A549 (cell line): ENCODE results near the gene ME2. TPM values are rescaled to one million over a fixed set of nuclear protein-coding genes. Genes with fewer than 3 reads are reported as not detected.

Experiments used
- ATAC-seq, 2 experiments: fragments of 200-7000 bp in 1 of 2; fragments of >200 bp in 1 of 2; cut with Nextera tagmentation in 1 of 2; cut with Tn5 transposase in 1 of 2; 3 replicates each; pipeline versions ENCODE4 v1.8.0 to v1.9.1; 2018 to 2020; ENCODE audit warnings: mild to moderate bottlenecking in 1 of 2, moderate library complexity in 1 of 2
- CTCF ChIA-PET: fragments of 300-600 bp; sonication (Branson Sonifier 250); formaldehyde crosslinking; extraction: SDS; loops from one replicate; lab custom pipeline; 2021; ENCODE audit warnings: antibody characterized with exemption, inconsistent platforms; lab: Yijun Ruan, JAX
- POLR2A ChIA-PET: fragments of 350-600 bp; formaldehyde crosslinking; extraction: SDS; loops from one replicate; lab custom pipeline; 2021; ENCODE audit warnings: antibody characterized with exemption, inconsistent platforms; lab: Yijun Ruan, JAX
- DNase-seq, 2 experiments: peaks; one replicate each; pipeline versions ENCODE4 v3.0.0 to v3.0.0-alpha.2; 2011 to 2016; ENCODE audit warnings: low read depth in 1 of 2, low spot score in 1 of 2
- FAIRE-seq: peaks from 2 replicates; lab custom pipeline; 2011; peaks lifted over from hg19 to GRCh38; lab: Jason Lieb, UNC
- H3K27ac ChIP-seq, 2 experiments: fragments of >200 bp; sonication (Bioruptor Twin); formaldehyde crosslinking; 3 replicates each; pipeline ENCODE4 v1.5.1; 2016 to 2017
- H3K4me1 ChIP-seq: fragments of >200 bp; sonication (Bioruptor Twin); formaldehyde crosslinking; 3 replicates; pipeline ENCODE4 v1.6.1; 2016
- H3K4me2 ChIP-seq: fragments of >200 bp; sonication (Bioruptor Twin); formaldehyde crosslinking; 3 replicates; pipeline ENCODE4 v1.6.1; 2016
- H3K4me3 ChIP-seq: fragments of >200 bp; sonication (Bioruptor Twin); formaldehyde crosslinking; 3 replicates; pipeline ENCODE4 v1.5.1; 2016
- H3K9me3 ChIP-seq: fragments of >200 bp; sonication (Bioruptor Twin); formaldehyde crosslinking; 3 replicates; pipeline ENCODE4 v1.6.1; 2016
- ATOH8 ChIP-seq: fragments of 250-450 bp; sonication (Bioruptor Pico); IDR thresholded peaks from 2 replicates; pipeline ENCODE4 v1.5.0; 2020; ENCODE audit warnings: low read depth, mild to moderate bottlenecking, moderate library complexity
- BCL3 ChIP-seq: fragments of >200 bp; sonication (Bioruptor Twin); formaldehyde crosslinking; IDR thresholded peaks from 3 replicates; pipeline ENCODE4 v1.6.1; 2016
- CHD4 ChIP-seq: fragments of 200-600 bp; sonication (generic); IDR thresholded peaks from 2 replicates; pipeline ENCODE4 v1.6.1; 2016; ENCODE audit warnings: antibody characterized with exemption, mild to moderate bottlenecking, borderline replicate concordance
- CTCF ChIP-seq: fragments of >200 bp; sonication (Bioruptor Twin); formaldehyde crosslinking; IDR thresholded peaks from 3 replicates; pipeline ENCODE4 v1.5.1; 2016
- EHF ChIP-seq: fragments of 250-450 bp; sonication (Bioruptor Pico); IDR thresholded peaks from 2 replicates; pipeline ENCODE4 v1.5.0; 2020; ENCODE audit warnings: mild to moderate bottlenecking
- EHMT2 ChIP-seq: fragments of 200-600 bp; sonication (generic); IDR thresholded peaks from 2 replicates; pipeline ENCODE4 v1.6.1; 2016; ENCODE audit warnings: antibody characterized with exemption, low read depth, mild to moderate bottlenecking, moderate library complexity
- ELK1 ChIP-seq: fragments of 150-350 bp; IDR thresholded peaks from 2 replicates; pipeline ENCODE4 v1.6.1; 2014; ENCODE audit warnings: low read depth, mild to moderate bottlenecking, low read length
- EP300 ChIP-seq, 2 experiments: fragments of >200 bp; sonication (Bioruptor Twin); formaldehyde crosslinking; IDR thresholded peaks; 2 replicates in 1 of 2; 3 replicates in 1 of 2; pipeline ENCODE4 v1.6.1; 2016 to 2017
- FOSB ChIP-seq: fragments of 250-450 bp; sonication (Bioruptor Pico); IDR thresholded peaks from 2 replicates; pipeline ENCODE4 v1.5.0; 2020; ENCODE audit warnings: mild to moderate bottlenecking, moderate library complexity
- GATA3 ChIP-seq: IDR thresholded peaks from 2 replicates; pipeline ENCODE4 v1.6.1; 2012; ENCODE audit warnings: borderline replicate concordance
- HEYL ChIP-seq: fragments of 250-450 bp; sonication (Bioruptor Pico); IDR thresholded peaks from 2 replicates; pipeline ENCODE4 v1.8.0; 2021; ENCODE audit warnings: mild to moderate bottlenecking, moderate library complexity
- HOXA7 ChIP-seq: fragments of 250-450 bp; sonication (Bioruptor Pico); IDR thresholded peaks from 2 replicates; pipeline ENCODE4 v1.5.0; 2020; ENCODE audit warnings: mild to moderate bottlenecking, moderate library complexity
- HOXB13 ChIP-seq: fragments of 250-450 bp; sonication (Bioruptor Pico); IDR thresholded peaks from 2 replicates; pipeline ENCODE4 v1.5.0; 2020; ENCODE audit warnings: low read depth, mild to moderate bottlenecking, moderate library complexity
- KDM1A ChIP-seq: fragments of 200-600 bp; sonication (generic); IDR thresholded peaks from 2 replicates; pipeline ENCODE4 v1.6.1; 2016; ENCODE audit warnings: low read depth, mild to moderate bottlenecking
- RAD21 ChIP-seq, 2 experiments: fragments of >200 bp in 1 of 2; sonication (Bioruptor Twin) in 1 of 2; formaldehyde crosslinking in 1 of 2; IDR thresholded peaks in 1 of 2; conservative IDR thresholded peaks in 1 of 2; 2 replicates in 1 of 2; 3 replicates in 1 of 2; pipeline ENCODE4 v1.6.1; 2012 to 2018; ENCODE audit warnings: inconsistent platforms in 1 of 2
- RCOR1 ChIP-seq: fragments of 150-350 bp; IDR thresholded peaks from 2 replicates; pipeline ENCODE4 v1.6.1; 2014; ENCODE audit warnings: antibody characterized with exemption, low read length, low read depth
- SMC3 ChIP-seq: fragments of >200 bp; sonication (Bioruptor Twin); formaldehyde crosslinking; IDR thresholded peaks from 3 replicates; pipeline ENCODE4 v1.6.1; 2018; ENCODE audit warnings: inconsistent platforms
- TP53 ChIP-seq: fragments of 250-450 bp; sonication (Bioruptor Pico); IDR thresholded peaks from 2 replicates; pipeline ENCODE4 v1.5.0; 2021; ENCODE audit warnings: mild to moderate bottlenecking, moderate library complexity
- ZFP36 ChIP-seq: fragments of 450-650 bp; IDR thresholded peaks from 2 replicates; pipeline ENCODE4 v1.6.1; 2014; ENCODE audit warnings: borderline replicate concordance; ENCODE audit not compliant: partially characterized antibody
- ZNF302 ChIP-seq: fragments of 250-450 bp; sonication (Bioruptor Pico); IDR thresholded peaks from 2 replicates; pipeline ENCODE4 v1.9.0; 2021; ENCODE audit warnings: inconsistent platforms, mild to moderate bottlenecking, moderate library complexity
- ZSCAN20 ChIP-seq: fragments of 250-450 bp; sonication (Bioruptor Pico); IDR thresholded peaks from 2 replicates; pipeline ENCODE4 v1.8.0; 2022; ENCODE audit warnings: mild to moderate bottlenecking, moderate library complexity
- WGBS: methylation state at CpG from one replicate; pipeline ENCODE4 v1.1.6; 2017; ENCODE audit errors: missing lambda C conversion rate; 5-methylcytosine and 5-hydroxymethylcytosine counted together
- polyA plus RNA-seq, 4 experiments: library from polyadenylated mRNA; depleted of rRNA in 3 of 4; stranded (reverse); fragments of >200 nt; fragmentation: RNase III in 1 of 4; extraction: RNeasy Plus Mini Kit Qiagen cat#74134 plus additional on column Dnase treatment in 1 of 4; gene quantifications; 2 replicates in 3 of 4; 3 replicates in 1 of 4; pipeline ENCODE4 v1.2.3, GENCODE V29; 2011 to 2017
- TF ChIP-seq, protein P1 (sequence below): fragments of 450-650 bp; IDR thresholded peaks from 2 replicates; pipeline ENCODE4 v1.6.1; 2014; ENCODE audit warnings: antibody characterized with exemption

The ME2 gene
- polyA plus RNA-seq, 2 of the 4 experiments (the other 2 are of a cell fraction), result 46.8 to 88.0 TPM

- DNase-seq, result no peak
- H3K9me3 ChIP-seq, result no peaks in the 10 kb centered on the region
- TF ChIP-seq SMC3, result peak; percentile 59
- no peak for TF ChIP-seq EHMT2
- no peak for TF ChIP-seq FOSB
- TF ChIP-seq CTCF, result peak; percentile 35; the same call in 2 of the 3 replicates
- peak; percentile 58 to 60 for TF ChIP-seq RAD21 (conservative IDR thresholded peaks at IDR 0.05 in 1 of 2, IDR thresholded peaks at IDR 0.05 in 1 of 2)
- no peak for FAIRE-seq
- no peak overlapping the region for H3K4me3 ChIP-seq
- H3K4me2 ChIP-seq, result no peak overlapping the region
- ChIA-PET POLR2A (interaction anchor here (1.0 kb wide), 1 partner anchor 48 kb away, joined by 3 read pairs; no protein-coding TSS in a partner anchor), CTCF (interaction anchor here (0.7 to 1.9 kb wide), 12 partner anchors 10 to 233 kb away, joined by 3 to 18 read pairs (median 4); partner anchors contain the start of gene ME2)
- H3K27ac ChIP-seq, result no peak overlapping the region; a peak in 1 of 6 replicates
- ATAC-seq, result peak; percentile 52 to 79; a peak in 3 of 6 replicates
- H3K4me1 ChIP-seq, result peaks cover 32% of the 10 kb centered on the region
Measured at GRCh38 chr18:50866765-50867164, 12.2 kb upstream of the ME2 start.

DNA sequence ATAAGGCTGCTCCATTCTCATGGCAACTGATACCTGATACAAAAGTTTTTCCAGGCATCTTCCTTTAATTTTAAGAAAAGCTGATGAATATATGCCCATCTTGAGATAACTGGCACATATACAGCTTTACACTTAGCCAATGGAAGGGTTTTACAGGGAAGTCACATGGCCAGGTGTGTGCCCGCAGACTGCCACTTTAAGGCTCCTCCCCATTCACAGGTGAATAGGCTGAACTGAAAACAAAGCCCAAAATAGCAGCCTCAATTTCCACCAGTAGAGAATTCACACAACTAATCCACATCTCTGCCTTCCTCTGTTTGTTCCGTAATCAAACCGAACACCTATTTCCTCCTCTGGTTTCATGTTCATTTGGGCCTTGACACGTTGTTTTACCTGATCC is 9.8 kb upstream of the ME2 start:
- 91% methylated on average over 4 of the region's 4 CpGs for WGBS
- Histone ChIP-seq H3K4me3 (no peak overlapping the region), H3K27ac (peak overlapping the region; percentile 66 to 81), H3K4me1 (peaks cover 32% of the 10 kb centered on the region), H3K9me3 (no peaks in the 10 kb centered on the region), H3K4me2 (peak overlapping the region; percentile 57)
- ATAC-seq (no peak), FAIRE-seq (no peak), DNase-seq (no peak)
- TF ChIP-seq GATA3 (no peak), ZNF302 (CRISPR knock-in tag) (no peak), EHF (CRISPR knock-in tag) (no peak), KDM1A (no peak), RCOR1 (no peak), RAD21 (conservative IDR thresholded peaks at IDR 0.05 in 1 of 2, IDR thresholded peaks at IDR 0.05 in 1 of 2) (no peak), ZSCAN20 (CRISPR knock-in tag) (no peak), ATOH8 (CRISPR knock-in tag) (no peak), FOSB (no peak), HOXA7 (no peak), CHD4 (no peak), EP300 (IDR thresholded peaks at IDR 0.05) (no peak), ELK1 (no peak), TP53 (no peak), HOXB13 (CRISPR knock-in tag) (no peak), BCL3 (no peak), HEYL (CRISPR knock-in tag) (no peak), SMC3 (no peak), ZFP36 (no peak)
- TF ChIP-seq, protein P1, sequence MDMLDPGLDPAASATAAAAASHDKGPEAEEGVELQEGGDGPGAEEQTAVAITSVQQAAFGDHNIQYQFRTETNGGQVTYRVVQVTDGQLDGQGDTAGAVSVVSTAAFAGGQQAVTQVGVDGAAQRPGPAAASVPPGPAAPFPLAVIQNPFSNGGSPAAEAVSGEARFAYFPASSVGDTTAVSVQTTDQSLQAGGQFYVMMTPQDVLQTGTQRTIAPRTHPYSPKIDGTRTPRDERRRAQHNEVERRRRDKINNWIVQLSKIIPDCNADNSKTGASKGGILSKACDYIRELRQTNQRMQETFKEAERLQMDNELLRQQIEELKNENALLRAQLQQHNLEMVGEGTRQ, result no peak
- CTCF ChIA-PET, result interaction anchor here (0.9 to 1.7 kb wide), 3 partner anchors 10 to 49 kb away, joined by 4 to 7 read pairs (median 6); partner anchors contain the start of genes ME2 and MRO
- POLR2A ChIA-PET, result interaction anchor here (2.7 kb wide), 1 partner anchor 10 kb away, joined by 28 read pairs; the partner anchor contains the start of gene ME2
